HG03108 (cell line): ENCODE results near the gene RGS6.

Experiments
- ATAC-seq: cut with Tn5 transposase; IDR thresholded peaks from one replicate; pipeline ENCODE4 v1.9.1; 2021; ENCODE audit warnings: moderate library complexity; ENCODE audit not compliant: unreplicated experiment

The RGS6 gene

DNA sequence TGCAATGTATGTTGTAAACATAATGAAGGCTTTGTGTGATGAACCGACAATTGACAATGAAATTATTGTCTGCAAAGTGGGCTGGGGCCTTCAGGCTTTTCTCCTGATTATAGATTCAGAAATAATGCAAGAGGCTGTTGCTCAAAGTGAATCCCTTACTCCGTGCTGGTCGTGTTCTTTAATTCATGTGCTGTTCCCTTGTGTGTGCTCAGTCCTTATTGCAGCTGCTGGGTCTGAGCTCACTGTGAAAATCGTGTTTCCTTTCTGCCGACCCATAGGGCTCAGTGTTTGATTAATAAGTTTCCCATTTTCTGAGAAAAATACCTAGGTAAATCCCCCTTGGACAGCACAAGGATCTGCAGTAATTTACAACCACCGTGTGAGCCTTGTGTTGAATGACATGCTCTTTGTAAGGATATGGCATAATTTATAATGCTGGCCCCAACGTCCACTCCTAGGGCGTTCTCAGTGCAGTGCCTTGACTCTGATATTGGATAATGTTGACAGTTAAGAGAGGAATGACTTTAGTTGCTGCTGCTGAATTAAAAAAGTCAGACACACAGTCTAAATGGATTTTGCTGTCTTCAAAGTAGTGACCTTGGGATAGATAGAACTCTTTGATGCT is 81.6 kb downstream of the RGS6 start:
- no peak for ATAC-seq

DNA sequence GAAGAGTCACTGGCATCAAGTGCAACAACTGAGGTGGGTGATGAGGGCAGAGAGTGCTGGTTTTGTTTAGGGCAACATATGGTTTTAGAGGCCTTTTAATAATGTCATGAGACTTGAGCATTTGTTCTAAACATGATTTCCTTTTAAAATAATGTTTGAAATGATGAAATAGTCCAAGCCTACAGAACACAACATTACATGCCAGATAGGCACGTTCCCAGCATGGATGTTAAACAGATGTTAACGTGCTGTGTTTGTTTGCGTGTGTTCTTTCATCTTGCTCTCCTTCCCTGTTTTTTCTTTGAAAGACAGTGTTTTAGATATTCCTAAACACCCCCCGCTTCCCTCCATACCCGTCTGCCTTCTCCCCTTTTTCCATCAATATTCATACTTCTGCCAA is 82.3 kb downstream of the RGS6 start:
- no peak for ATAC-seq

DNA sequence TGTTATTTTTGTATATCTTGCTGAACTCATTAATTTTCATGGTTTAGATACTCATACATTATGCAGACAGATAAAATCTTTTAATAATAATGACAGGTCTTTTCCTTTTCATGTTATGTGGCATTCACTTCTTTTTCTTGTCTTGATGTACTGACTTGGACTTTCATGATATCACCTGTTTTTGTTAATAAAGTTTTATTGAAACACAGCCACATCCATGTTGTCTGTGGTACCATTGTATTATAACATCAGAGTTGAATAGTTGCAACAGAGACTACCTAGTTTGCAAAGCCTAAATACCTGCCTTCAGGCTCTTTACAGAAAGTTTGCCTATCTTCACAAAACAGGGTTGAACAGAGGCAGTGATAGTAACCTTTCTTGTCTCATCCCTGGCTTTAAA is 85.1 kb downstream of the RGS6 start:
- ATAC-seq: no peak

DNA sequence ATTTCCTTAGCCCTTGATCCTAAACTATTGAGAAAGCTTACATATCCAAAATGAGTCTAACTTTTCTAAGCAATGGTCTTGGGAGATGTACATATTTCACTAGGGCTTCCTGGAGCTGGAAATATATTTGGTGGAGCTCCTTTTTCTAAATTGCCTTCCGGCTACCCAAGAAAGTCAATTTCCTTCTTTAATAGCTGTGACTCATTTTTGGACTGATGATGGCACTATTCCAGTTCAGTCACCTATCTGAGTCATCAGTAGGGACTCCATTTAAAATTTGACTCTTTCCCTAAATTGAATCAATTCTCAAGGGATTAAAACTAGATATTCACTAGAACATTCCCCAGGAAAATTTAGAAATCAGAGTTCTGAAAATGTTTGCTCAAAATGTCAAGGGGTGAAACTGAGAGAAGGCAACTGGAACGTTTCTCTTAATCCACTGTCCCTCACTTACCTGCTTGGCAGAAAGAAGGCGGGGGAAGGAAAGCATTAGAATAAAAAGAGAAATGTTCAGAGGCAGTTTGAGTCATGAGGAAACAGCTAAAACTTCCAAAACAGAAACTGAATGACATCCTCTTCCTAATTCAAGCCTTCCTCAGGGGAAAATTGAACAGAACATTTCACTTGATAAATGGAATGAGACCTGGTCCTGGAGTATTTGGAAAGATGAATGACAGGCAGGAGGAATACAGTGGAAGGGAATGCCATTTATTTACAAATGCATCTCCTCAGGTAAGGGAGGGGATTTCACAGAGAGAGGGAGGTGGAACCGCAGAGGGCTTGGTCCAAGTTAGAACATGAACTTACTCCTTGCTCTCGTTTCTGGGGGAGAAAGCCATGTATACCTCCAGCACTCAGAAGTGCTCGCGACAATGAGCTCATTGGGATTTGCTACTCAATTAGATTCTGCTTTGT is 91.2 kb downstream of the RGS6 start:
- ATAC-seq: no peak

DNA sequence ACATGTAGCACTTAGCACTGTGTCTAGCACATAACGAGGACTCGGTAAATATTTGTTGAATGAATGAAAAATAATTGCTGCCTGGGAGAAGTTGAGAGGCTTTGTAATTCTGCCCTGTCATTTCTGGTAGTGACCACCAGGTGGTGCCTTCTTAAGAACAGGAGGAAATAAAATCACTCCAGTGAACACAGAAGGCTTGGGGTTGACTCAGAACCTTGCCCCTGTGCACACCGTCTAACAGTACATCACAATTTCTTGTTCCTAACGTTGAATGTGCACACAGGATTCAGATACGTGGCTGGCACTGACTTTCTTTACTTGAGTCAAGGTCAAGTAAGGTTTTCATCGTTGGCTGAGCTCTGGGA is 91.8 kb downstream of the RGS6 start:
- no peak for ATAC-seq

DNA sequence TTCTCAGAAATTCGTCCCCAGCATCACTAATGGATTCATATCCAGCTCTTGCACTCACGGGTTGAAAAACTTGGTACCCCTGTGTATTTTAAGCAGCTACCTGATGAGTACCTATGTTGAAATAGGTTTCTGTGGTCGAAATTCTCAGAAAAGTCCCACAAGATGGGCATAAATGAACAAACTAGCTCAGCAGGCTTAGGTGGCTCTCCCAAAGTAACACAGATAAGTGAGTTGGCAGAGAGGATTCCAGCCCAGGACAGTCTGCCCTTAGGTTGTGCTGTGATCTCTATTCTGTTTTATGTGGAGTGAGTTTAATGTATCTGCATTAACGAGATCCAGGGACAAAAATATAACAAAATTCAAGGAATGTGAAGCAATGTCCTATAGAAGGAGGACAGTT is 92.3 kb downstream of the RGS6 start:
- no peak for ATAC-seq

DNA sequence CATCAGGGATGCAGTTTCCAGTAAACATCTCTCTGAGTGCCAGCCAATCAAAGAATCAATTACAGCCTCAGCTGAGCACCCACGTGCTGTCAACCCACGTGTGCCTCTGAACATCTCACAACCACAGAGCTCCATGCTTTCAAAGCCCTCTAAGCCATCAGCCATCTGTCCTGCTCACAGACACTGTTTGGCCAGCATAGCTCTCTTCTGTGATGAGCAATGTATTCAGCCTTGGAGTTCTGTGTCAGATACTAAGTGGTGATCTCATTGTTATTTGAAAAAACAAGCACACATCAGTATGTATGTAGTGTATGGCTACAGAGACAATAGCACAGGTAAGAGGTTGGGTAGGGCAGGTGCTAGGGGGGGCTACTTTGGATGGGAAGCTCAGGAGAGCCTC is 94.3 kb downstream of the RGS6 start:
- ATAC-seq: no peak

DNA sequence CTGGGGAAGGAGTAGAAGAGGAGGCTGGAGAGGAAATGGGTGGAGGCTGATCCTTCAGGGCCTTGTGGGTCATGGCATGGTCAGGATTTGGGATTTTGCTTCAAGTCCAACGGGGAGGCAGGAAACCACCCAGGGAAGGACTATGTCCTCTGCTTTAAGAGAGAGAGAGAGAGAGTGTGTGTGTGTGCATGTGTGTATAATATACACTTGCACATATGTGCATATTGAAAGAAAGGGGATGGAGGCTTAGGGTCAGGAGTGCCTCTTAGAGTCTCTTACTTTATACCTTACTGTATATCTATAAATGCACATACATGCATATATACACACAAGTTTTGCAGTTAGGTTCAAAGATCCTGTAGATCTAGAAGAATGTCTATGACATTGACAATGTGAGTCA is 94.8 kb downstream of the RGS6 start:
- no peak for ATAC-seq

DNA sequence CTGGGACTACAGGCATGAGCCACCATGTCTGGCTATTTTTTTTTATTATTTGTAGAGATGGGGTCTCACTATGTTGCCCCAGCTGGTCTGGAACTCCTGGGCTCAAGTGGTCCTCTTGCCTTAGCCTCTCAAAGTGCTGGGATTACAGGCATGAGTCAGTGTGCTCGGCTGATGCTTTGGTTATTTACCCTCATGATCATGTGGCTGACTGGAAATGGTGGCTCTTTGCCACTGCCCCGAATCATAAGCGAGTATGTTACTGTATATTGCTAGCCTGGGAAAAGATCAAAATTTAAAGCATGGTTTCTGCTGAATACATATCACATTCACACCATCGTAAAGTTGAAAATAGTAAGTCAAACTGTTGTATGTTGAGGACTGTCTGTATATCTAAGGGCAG is 101.1 kb downstream of the RGS6 start:
- no peak for ATAC-seq

DNA sequence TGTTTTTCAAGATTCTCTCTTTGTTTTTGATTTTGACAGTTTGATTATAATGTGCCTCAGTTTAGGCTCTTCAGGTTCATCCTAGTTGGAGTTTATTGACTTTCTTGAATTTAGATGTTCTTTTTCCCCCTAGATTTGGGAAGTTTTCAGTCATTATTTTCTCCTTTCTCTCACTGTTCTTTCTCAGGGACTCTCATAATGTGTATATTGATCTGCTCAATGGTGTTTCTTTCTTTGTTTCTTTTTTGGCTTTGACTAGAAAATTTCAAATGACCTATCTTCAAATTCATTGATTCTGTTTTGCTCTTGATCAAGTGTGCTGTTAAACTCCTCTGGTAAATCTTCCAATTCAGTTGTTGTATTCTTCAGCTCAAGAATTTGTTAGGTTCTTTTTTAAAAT is 108.3 kb downstream of the RGS6 start:
- ATAC-seq: no peak

DNA sequence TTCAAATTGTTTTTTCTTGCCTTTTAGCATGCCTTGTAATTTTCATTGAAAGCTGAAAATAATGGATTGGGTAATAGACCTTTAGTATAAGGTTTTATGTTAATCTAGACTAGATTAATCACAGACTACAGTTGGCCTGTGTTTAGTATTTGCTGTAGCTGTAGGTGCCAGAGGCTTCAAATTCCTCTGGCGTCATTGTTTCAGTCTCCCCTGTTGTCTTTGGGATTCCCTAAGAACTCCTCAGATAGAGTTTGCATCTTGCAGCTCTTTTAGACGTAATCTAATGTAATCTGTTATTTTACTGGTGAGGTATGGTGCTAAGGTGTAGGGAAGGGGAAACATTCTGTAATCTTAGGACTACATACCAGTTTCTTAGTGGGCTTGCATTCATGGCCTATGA is 113.0 kb downstream of the RGS6 start:
- no peak for ATAC-seq

DNA sequence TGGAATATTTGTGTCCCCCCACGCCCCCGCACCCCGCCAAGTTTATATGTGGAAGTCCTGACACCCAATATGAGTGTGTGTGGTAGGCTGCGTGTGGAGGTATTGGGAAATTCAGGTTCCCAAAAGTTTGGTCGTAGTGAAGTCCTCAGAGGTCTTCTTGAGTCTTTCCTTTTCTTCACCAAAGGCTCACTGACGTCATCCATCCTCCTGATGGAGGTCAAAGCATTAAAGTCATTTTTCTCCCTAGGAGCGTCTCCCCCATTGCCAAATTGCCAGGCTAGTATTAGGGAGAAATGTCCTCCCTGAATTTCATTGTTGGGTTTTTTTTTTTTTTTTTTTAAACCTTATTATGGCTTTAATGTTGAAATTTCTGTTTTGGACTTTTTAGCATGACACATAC is 113.7 kb downstream of the RGS6 start:
- ATAC-seq: no peak

DNA sequence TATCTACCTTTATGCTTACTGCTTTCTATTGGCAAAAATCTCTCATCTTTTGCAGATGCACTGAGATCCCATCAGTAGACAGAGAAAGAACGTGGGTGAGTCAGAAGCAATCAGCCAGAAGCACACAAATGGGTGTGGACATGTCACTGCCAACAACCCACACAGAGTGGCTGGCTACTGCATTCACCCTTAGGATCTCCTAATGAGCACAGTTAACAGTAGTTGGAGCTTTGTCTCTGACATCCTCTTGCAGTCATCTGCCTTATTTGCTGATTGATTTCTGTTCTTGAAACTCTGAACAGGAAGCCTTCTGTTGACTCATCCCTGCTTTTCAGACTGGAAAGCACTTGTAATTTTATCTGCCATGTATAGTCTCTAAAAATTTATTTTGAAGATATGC is 117.2 kb downstream of the RGS6 start:
- ATAC-seq: no peak

DNA sequence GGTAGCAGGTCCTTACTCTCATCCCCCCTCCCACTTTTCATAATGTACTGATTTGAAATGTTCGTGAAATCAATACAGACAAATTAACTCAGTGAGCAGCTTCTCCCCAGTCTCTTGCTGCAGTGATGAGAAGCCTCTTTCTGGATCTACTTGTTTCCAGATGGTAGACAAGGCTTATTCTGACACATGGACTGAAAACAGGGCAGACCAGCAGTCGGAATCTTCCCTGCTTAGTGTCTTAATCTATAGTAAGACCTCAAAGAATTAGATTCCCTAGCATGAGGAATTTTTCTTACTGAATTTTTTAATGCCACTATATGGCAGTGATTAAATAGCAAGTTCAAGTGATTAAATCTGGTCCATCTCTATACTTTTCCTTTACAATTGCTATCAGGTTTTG is 120.1 kb downstream of the RGS6 start:
- no peak for ATAC-seq

DNA sequence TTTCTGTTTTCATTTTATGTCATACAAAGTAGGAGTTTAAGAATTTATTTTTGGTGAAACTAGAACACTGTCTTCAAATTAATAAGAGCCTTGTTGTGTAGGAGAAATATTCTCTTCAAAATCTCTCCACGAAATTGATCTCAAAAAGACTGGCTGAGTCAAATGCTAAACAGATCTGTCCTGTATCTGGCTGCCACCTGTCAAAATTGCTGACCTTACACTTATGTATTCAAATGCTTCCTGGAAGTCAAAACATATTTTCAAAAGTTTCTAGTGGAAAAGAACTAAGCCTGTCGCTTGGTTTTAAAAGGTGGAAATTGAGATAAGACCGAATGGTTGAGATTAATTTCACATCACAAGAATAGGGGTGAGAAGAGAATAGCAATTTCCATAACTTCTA is 121.4 kb downstream of the RGS6 start:
- ATAC-seq: no peak

DNA sequence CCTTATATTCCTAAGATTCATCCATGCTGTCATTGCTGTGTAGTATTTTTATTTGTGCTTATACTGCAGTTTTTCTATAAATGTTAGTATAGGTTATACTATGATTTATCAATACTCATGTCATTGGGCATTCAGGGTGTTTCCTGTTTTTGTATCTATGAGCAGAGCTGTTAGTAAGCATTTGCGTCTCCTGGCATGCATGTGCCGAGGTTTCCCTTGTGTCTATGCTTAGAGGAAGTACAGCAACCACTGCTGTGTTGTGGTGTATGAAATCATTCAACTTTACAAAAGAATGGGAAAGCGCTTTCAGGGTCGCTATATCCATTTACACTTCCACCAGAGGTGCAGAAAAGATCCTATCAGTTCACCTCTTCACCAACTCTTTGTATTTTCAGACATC is 122.7 kb downstream of the RGS6 start:
- ATAC-seq: no peak

DNA sequence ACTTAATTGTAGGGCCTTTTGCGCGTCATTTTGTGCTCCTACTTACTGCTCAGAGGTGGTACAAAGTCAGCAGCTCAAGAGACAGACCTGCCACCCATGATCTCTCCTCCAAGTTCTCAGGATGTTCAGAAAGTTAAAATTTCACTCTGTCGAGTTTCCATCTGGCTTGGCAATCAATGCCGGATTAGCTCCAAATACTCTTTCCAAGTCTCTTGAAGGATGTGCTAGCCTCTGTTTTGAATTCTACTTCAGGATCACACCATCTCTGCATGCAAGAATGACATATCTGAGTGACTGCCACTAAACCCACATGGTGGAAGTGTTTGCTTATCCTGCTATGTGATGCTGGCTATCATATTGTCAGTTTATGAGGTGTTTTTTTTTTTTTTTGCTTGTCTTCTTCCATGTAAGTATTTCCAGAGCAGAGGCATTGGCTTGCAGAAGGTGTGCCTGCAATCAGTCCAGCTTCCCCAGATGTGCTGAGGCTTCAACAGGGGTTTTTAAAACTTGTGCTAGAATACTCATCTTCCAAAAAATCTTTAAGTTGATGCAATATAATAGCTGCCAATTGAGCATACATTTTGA is 125.6 kb downstream of the RGS6 start:
- ATAC-seq: no peak

DNA sequence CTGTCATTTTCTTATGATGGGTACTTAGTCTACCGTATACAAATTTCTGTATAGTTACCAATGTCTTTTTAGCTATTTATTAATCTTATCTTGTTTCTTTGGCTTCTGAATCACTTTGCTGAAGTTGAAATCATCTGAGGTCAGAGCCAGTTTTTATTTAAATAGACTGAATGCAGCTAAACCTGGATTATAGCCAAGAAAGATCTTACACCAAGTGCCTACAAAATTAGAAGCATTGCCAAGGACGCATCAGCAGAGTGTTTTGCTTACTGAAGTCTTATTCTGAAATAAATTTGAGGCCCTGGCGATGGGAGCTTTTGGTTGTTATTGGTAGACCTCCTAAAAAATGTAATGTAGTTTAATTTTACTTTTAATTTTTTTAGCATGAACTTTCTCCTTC is 128.2 kb downstream of the RGS6 start:
- ATAC-seq: no peak

DNA sequence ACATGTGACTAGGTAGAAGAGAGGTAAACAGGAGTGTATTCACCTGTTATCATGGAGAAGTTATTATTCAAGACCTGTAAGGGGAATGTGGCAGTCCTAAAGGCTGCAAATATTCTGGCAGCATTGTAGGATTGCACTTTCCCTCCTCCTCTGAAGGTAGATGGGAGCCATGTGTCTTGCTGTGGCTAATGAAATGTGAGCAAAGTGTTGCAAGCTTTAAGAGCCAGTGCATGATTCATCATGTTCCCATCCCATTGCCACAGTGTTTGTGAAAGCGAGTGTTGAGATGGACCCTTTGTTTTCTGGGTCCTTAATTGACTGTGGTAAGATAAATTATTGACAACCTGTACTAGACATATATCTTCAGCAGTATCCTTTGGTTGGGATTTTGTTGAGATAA is 128.7 kb downstream of the RGS6 start:
- no peak for ATAC-seq

DNA sequence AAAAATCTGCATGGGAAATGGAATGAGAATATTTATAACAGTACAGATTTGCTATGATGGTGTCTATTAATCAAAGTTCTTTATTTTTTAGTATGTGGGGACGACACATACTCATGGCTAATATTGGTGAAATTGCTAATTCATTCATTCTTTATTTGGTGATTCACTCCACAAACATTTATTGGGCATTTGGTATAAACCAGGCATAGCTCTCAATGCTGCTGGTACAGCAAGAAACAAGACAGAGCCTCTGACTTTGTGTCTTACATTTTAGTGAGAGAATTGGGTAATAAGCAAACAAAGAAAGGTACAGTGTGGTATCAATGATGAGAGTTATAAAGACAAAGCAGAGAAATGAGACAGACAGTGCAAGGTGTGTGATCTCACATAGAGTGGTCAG is 129.5 kb downstream of the RGS6 start:
- no peak for ATAC-seq

DNA sequence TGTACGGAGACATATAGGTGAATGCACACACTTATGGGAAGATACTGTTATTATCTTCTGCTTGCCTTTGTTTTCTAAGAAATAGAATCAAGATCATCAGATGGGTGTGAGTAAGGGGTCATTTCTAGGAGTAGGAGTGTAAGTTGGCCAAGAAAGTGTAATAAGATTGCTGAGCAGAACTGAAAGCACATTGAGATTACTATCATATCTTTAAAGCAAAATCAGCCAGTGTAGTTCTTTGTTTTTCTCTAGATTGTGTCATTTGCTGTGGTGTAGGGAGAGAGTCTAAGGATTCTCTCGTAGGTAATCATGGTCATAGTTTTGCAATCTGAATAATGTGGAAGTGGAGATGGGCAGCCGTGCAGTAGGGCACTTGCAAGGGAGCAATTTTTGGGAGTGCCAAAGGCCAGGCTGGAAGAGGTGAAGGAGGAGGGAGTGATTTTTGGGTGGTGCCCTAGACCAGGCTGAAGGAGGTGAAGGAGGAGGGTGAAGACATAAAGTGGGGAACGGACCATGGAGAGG is 131.6 kb downstream of the RGS6 start:
- ATAC-seq: no peak

DNA sequence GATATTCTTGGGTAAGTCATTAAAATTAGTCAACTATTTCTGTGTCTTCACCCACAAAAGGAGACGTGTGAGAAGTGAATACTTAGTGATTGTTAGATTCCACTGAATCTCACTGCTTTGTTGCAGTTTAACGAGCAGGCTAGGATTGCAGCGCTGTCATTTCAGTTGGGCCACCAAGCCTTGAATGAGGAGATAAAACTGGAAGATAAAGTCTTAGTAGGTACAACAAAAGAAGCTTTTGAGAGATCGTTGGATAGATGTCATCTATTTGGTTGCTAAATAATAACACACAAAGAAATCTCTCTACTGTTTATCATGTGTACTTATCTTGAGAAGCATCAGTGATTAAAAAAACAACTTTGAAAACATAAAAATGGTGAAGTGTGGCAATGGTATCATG is 132.3 kb downstream of the RGS6 start:
- no peak for ATAC-seq
